ENCODE measurements around the gene CDON. TPM values are rescaled to one million over a fixed set of nuclear protein-coding genes. Genes with fewer than 3 reads are reported as not detected.

CDON gene
- total and polyA plus RNA-seq, 9 of the 15 experiments (the other 6 are each of a cell fraction or from before 2014, with no cell fraction given), result 0.08 to 0.64 (median 0.40) TPM

- ATAC-seq, result peak; percentile 96
- WGBS (ENCODE audit: insufficient coverage, low coverage, missing lambda C conversion rate), result 0% methylated on average over 8 of the region's 8 CpGs
- no TSS peak for BruUV-seq (replicated peaks)
- peaks cover 45 to 68% of the 10 kb centered on the region in 2 experiments for H3K27me3 ChIP-seq (ENCODE audit: control insufficient read depth in 2 of 2, insufficient read depth in 2 of 2, low read length in 2 of 2)
- no peak overlapping the region for H3K4me2 ChIP-seq (ENCODE audit: insufficient read depth, low read length)
- H3K9me1 ChIP-seq (ENCODE audit: control insufficient read depth, insufficient read depth, low read length), result no peaks in the 10 kb centered on the region
- no peak overlapping the region for H3K27ac ChIP-seq (ENCODE audit: extremely low read depth, low read depth, low read length)
- H4K20me1 ChIP-seq (replicated peaks; ENCODE audit: control insufficient read depth, insufficient read depth, low read length), result no peaks in the 10 kb centered on the region; the same call in 1 of the 2 replicates
- intact Hi-C loops (cut with micrococcal nuclease), result loop anchor here (1.0 to 10.0 kb wide), 3 partner anchors 132 to 384 kb away; no protein-coding TSS in a partner anchor
- no peak overlapping the region for H3K9ac ChIP-seq (ENCODE audit: insufficient read depth in 1 of 2, low read depth in 2 of 2, low read length in 2 of 2)
- H3K9me3 ChIP-seq (replicated peaks; ENCODE audit: control insufficient read depth, insufficient read depth, low read depth, low read length), result no peaks in the 10 kb centered on the region
- no peak overlapping the region for H3K4me3 ChIP-seq
- CTCF ChIA-PET (ENCODE audit: low intra/inter-chr PET ratio), result interaction anchor here (0.7 to 3.0 kb wide), 2 partner anchors 271 to 275 kb away, joined by 3 to 36 read pairs; no protein-coding TSS in a partner anchor
- no peaks in the 10 kb centered on the region for H3K4me1 ChIP-seq (replicated peaks in 1 of 2; ENCODE audit: control insufficient read depth in 2 of 2, insufficient read depth in 2 of 2, low read length in 2 of 2)
- POLR2A ChIA-PET, result interaction anchor here (1.0 kb wide), 1 partner anchor 180 kb away, joined by 3 read pairs; no protein-coding TSS in a partner anchor
- peak; percentile 70 to 82 (median 72) for DNase-seq (ENCODE audit: extremely low read depth in 1 of 4, low spot score in 3 of 4)
- FAIRE-seq, result peak; percentile 77
- H3K36me3 ChIP-seq (ENCODE audit: control insufficient read depth, insufficient read depth, low read length), result no peaks in the 10 kb centered on the region
- H3K79me2 ChIP-seq (ENCODE audit: control insufficient read depth, insufficient read depth, low read length), result no peaks in the 10 kb centered on the region
- in situ Hi-C loops (cut with MboI), result loop anchor here (5.0 kb wide), 1 partner anchor 274 kb away; no protein-coding TSS in a partner anchor
- H2AFZ ChIP-seq (ENCODE audit: low read depth, low read length), result no peak overlapping the region
- TF ChIP-seq PBX2 (CRISPR knock-in tag; IDR thresholded peaks at IDR 0.05; ENCODE audit: low read depth), result no peak
- TF ChIP-seq PBX2 (tag; conservative IDR thresholded peaks at IDR 0.05; ENCODE audit: low read depth), result no peak
- peak; percentile 47; the same call in 1 of the 2 replicates for TF ChIP-seq BHLHE40 (IDR thresholded peaks at IDR 0.05; ENCODE audit: low read length)
- TF ChIP-seq DEAF1 (CRISPR knock-in tag; IDR thresholded peaks at IDR 0.05), result peak; percentile 63
- no peak for TF ChIP-seq RBM14 (IDR thresholded peaks at IDR 0.05; ENCODE audit: borderline replicate concordance, insufficient read depth, low read depth, low read length)
- TF ChIP-seq CTCF (IDR thresholded peaks at IDR 0.05 in 2 of 3, conservative IDR thresholded peaks at IDR 0.05 in 1 of 3; ENCODE audit: insufficient read depth in 2 of 3, low read depth in 1 of 3, low read length in 3 of 3), result peak; percentile 80 to 90 (median 81)
- 0 out of 2 replicates have a peak, but pooled peaks have one; percentile 46 for TF ChIP-seq ARID2 (IDR thresholded peaks at IDR 0.05)
- 0 out of 2 replicates have a peak, but pooled peaks have one; percentile 52 for TF ChIP-seq LCOR (CRISPR knock-in tag; IDR thresholded peaks at IDR 0.05)
- TF ChIP-seq SMC3 (conservative IDR thresholded peaks at IDR 0.05; ENCODE audit: insufficient read depth, low read depth, low read length), result peak; percentile 81
- peak; percentile 84 to 88 for TF ChIP-seq RAD21 (CRISPR knock-in tag; conservative IDR thresholded peaks at IDR 0.05 in 1 of 2, IDR thresholded peaks at IDR 0.05 in 1 of 2)
Observed at GRCh38 chr11:125923012-125923579, 139.6 kb downstream of the CDON start.
